ENCODE data around the gene MYH6.
"Not testable (repeated sequence)": the region's sequence is repeated elsewhere in the genome, so short reads cannot be mapped to it uniquely, and the experiment has no call there.

The MYH6 gene

GRCh38 chr14:23396126-23396525 lies 11.9 kb downstream of the MYH6 start:
- Histone ChIP-seq H3K27me3 (replicated peaks; ENCODE audit: control insufficient read depth, insufficient read depth, low read length, poor library complexity, severe bottlenecking) (no peaks in the 10 kb centered on the region), H3K4me1 (ENCODE audit: control insufficient read depth, insufficient read depth, low read length, poor library complexity, severe bottlenecking) (no peaks in the 10 kb centered on the region), H3K9me3 (ENCODE audit: control insufficient read depth, low read length) (no peaks in the 10 kb centered on the region), H3K27ac (ENCODE audit: insufficient read depth, low read length, poor library complexity, severe bottlenecking) (no peak overlapping the region), H3K36me3 (ENCODE audit: control insufficient read depth, insufficient read depth, low read length) (no peaks in the 10 kb centered on the region), H3K4me3 (ENCODE audit: insufficient read depth, low read depth, low read length, poor library complexity, severe bottlenecking) (no peak overlapping the region)
- DNase-seq, result no peak

DNA sequence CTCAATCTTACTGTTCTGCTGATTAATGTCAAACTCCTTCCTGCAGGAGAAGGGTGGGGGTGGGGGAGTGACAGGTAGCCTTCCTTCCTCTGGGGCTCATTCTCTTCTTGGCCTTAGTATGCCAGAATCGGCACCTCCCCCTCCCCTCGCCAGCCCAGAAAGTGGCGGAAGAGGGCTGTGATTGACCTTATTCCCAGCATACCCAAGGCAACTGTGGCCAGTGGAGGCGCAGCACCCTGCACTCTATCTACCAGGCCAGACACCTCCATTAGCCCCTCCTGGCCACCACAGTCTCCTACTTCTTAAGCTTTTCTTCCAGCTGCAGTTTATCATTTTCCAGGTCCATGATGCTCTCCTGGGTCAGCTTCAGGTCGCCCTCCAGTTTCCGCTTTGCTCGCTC lies 15.5 kb downstream of the MYH6 start:
- H3K36me3 ChIP-seq (ENCODE audit: control insufficient read depth, insufficient read depth, low read length), result no peaks in the 10 kb centered on the region
- H3K9me3 ChIP-seq (ENCODE audit: control insufficient read depth, low read length), result no peaks in the 10 kb centered on the region
- no peak for DNase-seq
- H3K27ac ChIP-seq (ENCODE audit: insufficient read depth, low read length, poor library complexity, severe bottlenecking), result no peak overlapping the region
- no peak overlapping the region for H3K4me3 ChIP-seq (ENCODE audit: insufficient read depth, low read depth, low read length, poor library complexity, severe bottlenecking)
- H3K4me1 ChIP-seq (ENCODE audit: control insufficient read depth, insufficient read depth, low read length, poor library complexity, severe bottlenecking), result no peaks in the 10 kb centered on the region
- H3K27me3 ChIP-seq (replicated peaks; ENCODE audit: control insufficient read depth, insufficient read depth, low read length, poor library complexity, severe bottlenecking), result no peaks in the 10 kb centered on the region

- H3K36me3 ChIP-seq (ENCODE audit: control insufficient read depth, insufficient read depth, low read length); H3K9me3 ChIP-seq (ENCODE audit: control insufficient read depth, low read length); H3K4me1 ChIP-seq (ENCODE audit: control insufficient read depth, insufficient read depth, low read length, poor library complexity, severe bottlenecking); H3K27me3 ChIP-seq (replicated peaks; ENCODE audit: control insufficient read depth, insufficient read depth, low read length, poor library complexity, severe bottlenecking); H3K27ac ChIP-seq (ENCODE audit: insufficient read depth, low read length, poor library complexity, severe bottlenecking); DNase-seq; H3K4me3 ChIP-seq (ENCODE audit: insufficient read depth, low read depth, low read length, poor library complexity, severe bottlenecking): not testable (repeated sequence)
Observed at GRCh38 chr14:23389871-23390270, 18.2 kb downstream of the MYH6 start.

DNA sequence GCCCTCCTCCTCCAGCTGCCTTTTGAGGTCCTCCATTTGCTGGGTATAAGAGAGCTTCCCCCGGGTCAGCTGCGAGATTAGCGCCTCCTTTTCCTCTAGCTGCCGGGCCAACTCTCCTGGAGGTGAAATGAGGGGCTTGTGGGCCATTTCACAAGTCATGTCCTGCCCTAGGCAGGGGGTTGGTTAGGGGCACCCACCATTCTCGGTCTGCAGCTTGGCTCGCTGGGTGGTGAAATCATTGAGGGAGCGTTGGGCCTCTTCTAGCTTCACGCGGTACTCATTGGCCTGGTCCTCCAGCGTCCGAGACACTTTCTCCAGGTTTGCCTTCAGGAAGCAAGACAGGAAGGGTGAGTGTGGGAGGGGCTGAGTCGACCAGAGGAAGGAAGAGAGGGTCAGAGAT lies 18.7 kb downstream of the MYH6 start:
- no peaks in the 10 kb centered on the region for H3K4me1 ChIP-seq (ENCODE audit: control insufficient read depth, insufficient read depth, low read length, poor library complexity, severe bottlenecking)
- no peaks in the 10 kb centered on the region for H3K36me3 ChIP-seq (ENCODE audit: control insufficient read depth, insufficient read depth, low read length)
- H3K27me3 ChIP-seq (replicated peaks; ENCODE audit: control insufficient read depth, insufficient read depth, low read length, poor library complexity, severe bottlenecking), result no peaks in the 10 kb centered on the region
- H3K4me3 ChIP-seq (ENCODE audit: insufficient read depth, low read depth, low read length, poor library complexity, severe bottlenecking), result no peak overlapping the region
- no peak overlapping the region for H3K27ac ChIP-seq (ENCODE audit: insufficient read depth, low read length, poor library complexity, severe bottlenecking)
- no peaks in the 10 kb centered on the region for H3K9me3 ChIP-seq (ENCODE audit: control insufficient read depth, low read length)
- no peak for DNase-seq

DNA sequence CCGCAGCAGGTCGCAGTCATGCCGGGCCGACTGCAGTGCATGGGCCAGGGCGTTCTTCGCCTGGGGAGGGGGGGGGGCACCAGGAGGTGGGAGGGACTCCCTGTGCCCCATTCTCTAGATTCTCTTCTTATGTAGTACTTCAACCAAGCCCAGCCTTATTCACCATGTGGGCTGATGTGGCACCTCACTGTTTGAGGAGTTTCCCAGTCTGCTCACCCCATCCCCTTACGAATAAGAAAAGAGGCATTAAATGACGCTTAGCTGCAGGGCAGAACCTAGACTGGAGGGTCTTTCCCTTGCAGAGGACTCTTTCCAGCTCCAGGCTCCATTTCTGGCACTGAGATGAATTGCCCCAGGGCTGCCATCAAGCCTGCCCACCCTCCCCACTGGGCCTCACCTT lies 19.1 kb downstream of the MYH6 start:
- no peaks in the 10 kb centered on the region for H3K36me3 ChIP-seq (ENCODE audit: control insufficient read depth, insufficient read depth, low read length)
- DNase-seq, result no peak
- no peaks in the 10 kb centered on the region for H3K4me1 ChIP-seq (ENCODE audit: control insufficient read depth, insufficient read depth, low read length, poor library complexity, severe bottlenecking)
- no peaks in the 10 kb centered on the region for H3K27me3 ChIP-seq (replicated peaks; ENCODE audit: control insufficient read depth, insufficient read depth, low read length, poor library complexity, severe bottlenecking)
- H3K4me3 ChIP-seq (ENCODE audit: insufficient read depth, low read depth, low read length, poor library complexity, severe bottlenecking), result no peak overlapping the region
- H3K9me3 ChIP-seq (ENCODE audit: control insufficient read depth, low read length), result no peaks in the 10 kb centered on the region
- no peak overlapping the region for H3K27ac ChIP-seq (ENCODE audit: insufficient read depth, low read length, poor library complexity, severe bottlenecking)

GRCh38 chr14:23387916-23388882 lies 19.9 kb downstream of the MYH6 start:
- no peaks in the 10 kb centered on the region for H3K27me3 ChIP-seq (replicated peaks; ENCODE audit: control insufficient read depth, insufficient read depth, low read length, poor library complexity, severe bottlenecking)

DNA sequence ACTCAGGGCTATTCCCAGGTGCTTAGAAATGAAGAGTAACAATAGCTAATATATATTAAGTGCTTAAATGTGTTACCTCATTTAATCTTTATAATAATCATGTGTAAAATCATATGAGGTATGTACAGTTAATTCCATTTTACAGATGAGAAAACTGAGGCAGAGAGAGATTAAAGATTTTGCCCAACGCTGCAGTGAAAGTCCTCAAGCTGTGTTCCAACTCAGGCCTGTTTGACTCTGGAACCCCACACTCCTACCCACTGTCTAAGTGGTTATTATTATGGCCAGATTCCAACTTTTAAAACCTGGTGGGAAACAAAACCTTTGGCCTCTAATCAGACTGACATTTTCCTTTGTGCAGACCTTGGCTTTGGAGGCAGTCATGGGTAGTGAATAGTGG lies 21.1 kb downstream of the MYH6 start:
- Histone ChIP-seq H3K9me3 (ENCODE audit: control insufficient read depth, low read length) (no peaks in the 10 kb centered on the region), H3K4me1 (ENCODE audit: control insufficient read depth, insufficient read depth, low read length, poor library complexity, severe bottlenecking) (no peaks in the 10 kb centered on the region), H3K27me3 (replicated peaks; ENCODE audit: control insufficient read depth, insufficient read depth, low read length, poor library complexity, severe bottlenecking) (no peaks in the 10 kb centered on the region), H3K27ac (ENCODE audit: insufficient read depth, low read length, poor library complexity, severe bottlenecking) (no peak overlapping the region), H3K4me3 (ENCODE audit: insufficient read depth, low read depth, low read length, poor library complexity, severe bottlenecking) (no peak overlapping the region), H3K36me3 (ENCODE audit: control insufficient read depth, insufficient read depth, low read length) (no peaks in the 10 kb centered on the region)
- DNase-seq, result no peak

More at GRCh38 chr14:23387916-23388882, 19.9 kb downstream of the MYH6 start:
- no peak overlapping the region for H3K4me3 ChIP-seq (ENCODE audit: insufficient read depth, low read depth, low read length, poor library complexity, severe bottlenecking)
- DNase-seq, result no peak
- no peaks in the 10 kb centered on the region for H3K36me3 ChIP-seq (ENCODE audit: control insufficient read depth, insufficient read depth, low read length)
- H3K4me1 ChIP-seq (ENCODE audit: control insufficient read depth, insufficient read depth, low read length, poor library complexity, severe bottlenecking), result no peaks in the 10 kb centered on the region
- H3K9me3 ChIP-seq (ENCODE audit: control insufficient read depth, low read length), result no peaks in the 10 kb centered on the region
- H3K27ac ChIP-seq (ENCODE audit: insufficient read depth, low read length, poor library complexity, severe bottlenecking), result no peak overlapping the region

DNA sequence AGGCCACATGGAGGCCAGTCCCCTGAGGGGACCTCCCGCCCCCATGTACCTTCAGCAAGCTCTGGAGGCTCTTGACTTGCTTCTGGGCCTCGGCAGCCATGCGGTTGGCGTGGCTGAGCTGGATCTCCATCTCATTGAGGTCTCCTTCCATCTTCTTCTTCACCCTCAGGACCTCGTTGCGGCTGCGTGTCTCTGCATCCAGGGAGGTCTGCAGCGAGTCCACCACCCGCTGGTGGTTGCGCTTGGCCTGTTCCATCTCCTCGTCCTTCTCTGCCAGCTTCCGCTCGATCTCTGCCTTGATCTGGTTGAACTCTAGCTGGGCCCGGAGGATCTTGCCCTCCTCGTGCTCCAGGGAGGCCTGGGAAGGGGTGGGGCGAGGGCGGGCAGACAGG lies 21.8 kb downstream of the MYH6 start:
- not testable (repeated sequence) for H3K4me1 ChIP-seq (ENCODE audit: control insufficient read depth, insufficient read depth, low read length, poor library complexity, severe bottlenecking); DNase-seq; H3K4me3 ChIP-seq (ENCODE audit: insufficient read depth, low read depth, low read length, poor library complexity, severe bottlenecking); H3K9me3 ChIP-seq (ENCODE audit: control insufficient read depth, low read length); H3K36me3 ChIP-seq (ENCODE audit: control insufficient read depth, insufficient read depth, low read length); H3K27ac ChIP-seq (ENCODE audit: insufficient read depth, low read length, poor library complexity, severe bottlenecking); H3K27me3 ChIP-seq (replicated peaks; ENCODE audit: control insufficient read depth, insufficient read depth, low read length, poor library complexity, severe bottlenecking)

DNA sequence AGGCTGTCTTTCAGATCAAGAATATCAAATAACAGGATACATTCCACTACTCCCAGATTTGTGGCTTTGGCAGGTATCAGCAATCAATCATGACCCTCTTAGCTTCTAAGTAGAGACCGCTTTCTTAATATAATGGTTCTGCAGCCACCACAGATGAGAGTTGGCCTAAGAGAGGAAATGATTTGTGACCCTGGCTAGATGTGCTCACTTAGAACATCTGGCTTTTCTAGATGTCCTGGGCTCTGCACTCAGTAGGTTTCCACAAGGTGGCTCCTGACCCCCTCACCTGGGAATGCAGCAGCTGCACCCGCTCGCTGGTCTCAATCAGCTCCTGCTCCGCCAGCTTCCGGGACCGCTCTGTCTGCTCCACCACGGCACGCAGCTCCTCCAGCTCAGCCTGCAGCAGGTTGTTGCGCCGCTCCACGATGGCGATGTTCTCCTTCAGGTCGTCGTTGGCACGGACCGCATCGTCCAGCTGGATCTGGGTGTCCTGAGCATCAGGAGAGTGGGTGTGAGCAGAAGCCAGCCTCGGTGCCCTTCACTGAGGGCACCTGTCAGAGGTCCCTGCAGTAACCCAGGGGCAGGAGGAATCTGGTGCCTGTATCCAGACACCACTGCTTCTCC lies 22.3 kb downstream of the MYH6 start:
- DNase-seq, result no peak
- Histone ChIP-seq H3K4me3 (ENCODE audit: insufficient read depth, low read depth, low read length, poor library complexity, severe bottlenecking) (no peak overlapping the region), H3K9me3 (ENCODE audit: control insufficient read depth, low read length) (no peaks in the 10 kb centered on the region), H3K27ac (ENCODE audit: insufficient read depth, low read length, poor library complexity, severe bottlenecking) (no peak overlapping the region), H3K36me3 (ENCODE audit: control insufficient read depth, insufficient read depth, low read length) (no peaks in the 10 kb centered on the region), H3K27me3 (replicated peaks; ENCODE audit: control insufficient read depth, insufficient read depth, low read length, poor library complexity, severe bottlenecking) (no peaks in the 10 kb centered on the region), H3K4me1 (ENCODE audit: control insufficient read depth, insufficient read depth, low read length, poor library complexity, severe bottlenecking) (no peaks in the 10 kb centered on the region)

GRCh38 chr14:23385244-23385641 lies 22.8 kb downstream of the MYH6 start:
- no peaks in the 10 kb centered on the region for H3K27me3 ChIP-seq (replicated peaks; ENCODE audit: control insufficient read depth, insufficient read depth, low read length, poor library complexity, severe bottlenecking)
- no peaks in the 10 kb centered on the region for H3K4me1 ChIP-seq (ENCODE audit: control insufficient read depth, insufficient read depth, low read length, poor library complexity, severe bottlenecking)
- no peak overlapping the region for H3K27ac ChIP-seq (ENCODE audit: insufficient read depth, low read length, poor library complexity, severe bottlenecking)
- H3K36me3 ChIP-seq (ENCODE audit: control insufficient read depth, insufficient read depth, low read length), result no peaks in the 10 kb centered on the region
- no peak overlapping the region for H3K4me3 ChIP-seq (ENCODE audit: insufficient read depth, low read depth, low read length, poor library complexity, severe bottlenecking)
- no peak for DNase-seq
- H3K9me3 ChIP-seq (ENCODE audit: control insufficient read depth, low read length), result no peaks in the 10 kb centered on the region
